ENCODE measurements around the gene NTNG1.

DNA sequence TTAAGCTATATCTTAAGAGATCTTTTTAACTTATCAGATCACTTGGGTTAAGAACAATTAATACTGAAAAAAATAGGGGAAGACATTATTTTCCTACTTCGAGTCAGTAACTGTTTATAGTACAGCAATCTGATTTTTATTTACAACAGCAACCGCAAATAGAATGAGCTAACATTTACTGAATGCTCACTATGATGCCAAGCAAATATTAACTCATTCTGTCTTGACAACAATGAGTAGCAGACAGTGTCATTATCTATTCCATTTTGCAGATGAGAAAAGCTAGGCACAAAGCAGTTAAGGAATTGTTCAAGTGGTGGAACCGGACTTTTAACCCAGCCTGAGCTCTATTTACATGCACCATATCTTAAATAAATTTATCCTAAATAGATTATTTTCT lies 273.7 kb downstream of the NTNG1 start:
- TF ChIP-seq POLR2A (IDR thresholded peaks at IDR 0.05; ENCODE audit: low read depth, low read length) (no peak), POLR2AphosphoS5 (IDR thresholded peaks at IDR 0.05; ENCODE audit: low read depth, low read length) (no peak)
